Measurements from ENCODE around the gene SPTBN1. TPM values are rescaled to one million over a fixed set of nuclear protein-coding genes. Genes with fewer than 3 reads are reported as not detected.

The SPTBN1 gene
- total and polyA plus RNA-seq, 2 of the 4 experiments (the other 2 are of a cell fraction): 49.1 to 241 TPM

DNA sequence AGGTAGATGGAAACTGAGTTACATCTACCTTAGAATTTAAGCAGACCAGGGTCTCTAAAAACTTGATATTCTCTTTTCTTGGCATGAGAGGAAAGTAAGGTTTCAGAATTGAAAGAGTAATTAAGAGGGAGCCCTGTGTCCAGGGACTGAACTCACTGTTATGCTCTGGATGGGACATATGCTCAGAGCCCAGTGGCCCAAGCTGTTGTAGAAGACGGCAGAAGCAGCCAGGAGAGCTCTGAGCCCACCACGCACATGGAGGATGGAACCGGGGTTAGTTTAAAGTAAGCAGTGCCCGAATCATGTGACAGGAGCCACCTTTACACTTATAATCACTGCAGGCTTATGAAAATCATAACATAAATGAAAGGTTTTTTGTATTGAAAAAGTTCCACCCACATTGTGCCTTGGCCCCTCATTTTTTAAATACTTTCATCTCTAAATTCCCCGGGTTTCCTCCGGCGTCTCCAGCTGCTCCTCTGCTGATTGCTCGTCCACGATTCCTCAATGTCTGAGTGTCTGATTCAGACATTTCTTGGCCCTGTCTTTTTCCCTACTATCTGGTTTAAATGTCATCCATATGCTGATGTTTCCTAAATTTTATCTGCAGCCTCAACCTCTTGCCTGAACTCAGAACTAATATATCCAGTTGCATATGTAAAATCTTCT is 36.1 kb upstream of the SPTBN1 start:
- no peaks in the 10 kb centered on the region for H3K9me3 ChIP-seq (ENCODE audit: control insufficient read depth, insufficient read depth, low read length)
- DNase-seq: no peak
- H3K9me1 ChIP-seq (ENCODE audit: insufficient read depth, low read length): peaks cover 5% of the 10 kb centered on the region; the same call in 1 of the 2 replicates
- H2BK15ac ChIP-seq (ENCODE audit: low read depth, low read length): no peak overlapping the region
- no peak overlapping the region for H2BK5ac ChIP-seq (ENCODE audit: low read depth, low read length, poor library complexity, severe bottlenecking)
- no peaks in the 10 kb centered on the region for H3K79me1 ChIP-seq (ENCODE audit: low read depth in 1 of 2, low read length in 2 of 2)
- no peak overlapping the region for H2AK5ac ChIP-seq (ENCODE audit: low read depth, low read length)
- H4K91ac ChIP-seq (ENCODE audit: insufficient read depth, low read depth, low read length): no peak overlapping the region
- POLR2A ChIA-PET (ENCODE audit: unreplicated experiment): no interaction called here
- no peak overlapping the region for H2AK9ac ChIP-seq (replicated peaks; ENCODE audit: low read depth, low read length, poor library complexity)
- H3K4me2 ChIP-seq (ENCODE audit: low read depth, low read length): no peak overlapping the region; the same call in 1 of the 2 replicates
- no peak overlapping the region for H3K18ac ChIP-seq (ENCODE audit: low read depth, low read length)
- peak overlapping the region; percentile 77 for H2AFZ ChIP-seq (replicated peaks; ENCODE audit: low read length, poor library complexity)
- no peak overlapping the region for H2BK120ac ChIP-seq (ENCODE audit: low read depth, low read length)
- BruUV-seq (replicated peaks): no TSS peak
- H3K23ac ChIP-seq (ENCODE audit: low read depth, low read length): no peak overlapping the region
- no peaks in the 10 kb centered on the region for H4K20me1 ChIP-seq (ENCODE audit: insufficient read depth, low read length)
- peak overlapping the region in 1 of 2 experiments; percentile 49; a peak in 1 of 4 replicates for H4K8ac ChIP-seq (ENCODE audit: low read depth in 2 of 2, low read length in 2 of 2)
- H3K4me3 ChIP-seq (ENCODE audit: insufficient read depth, low read depth, low read length): no peak overlapping the region
- peak; percentile 35; the same call in 1 of the 2 replicates for ATAC-seq (ENCODE audit: low read depth)
- CTCF ChIA-PET: no interaction called here
- H2BK20ac ChIP-seq (ENCODE audit: low read depth, low read length): no peak overlapping the region
- H3K4me1 ChIP-seq (ENCODE audit: control insufficient read depth, insufficient read depth, low read length): no peaks in the 10 kb centered on the region
- no peak overlapping the region for H3K56ac ChIP-seq (ENCODE audit: extremely low read depth, insufficient read depth, low read length)
- H3K27me3 ChIP-seq (ENCODE audit: control insufficient read depth, insufficient read depth, low read length): peaks cover 4% of the 10 kb centered on the region; the same call in 1 of the 2 replicates
- in situ Hi-C loops (cut with MboI; ENCODE audit: low sequenced_read_pairs) (no loop called here), dilution Hi-C loops (cut with HindIII; ENCODE audit: low sequenced_read_pairs, unreplicated experiment) (no loop called here), intact Hi-C loops (cut with micrococcal nuclease) (loop anchor here (5.0 kb wide), 1 partner anchor 68 kb away; no protein-coding TSS in a partner anchor)
- H3K9ac ChIP-seq (ENCODE audit: low read depth, low read length): no peak overlapping the region
- H3K27ac ChIP-seq (ENCODE audit: insufficient read depth, low read length): no peak overlapping the region
- no peaks in the 10 kb centered on the region for H3K36me3 ChIP-seq (ENCODE audit: control insufficient read depth, insufficient read depth, low read length)
- no peak overlapping the region for H4K5ac ChIP-seq (ENCODE audit: low read depth, low read length)
- 10% methylated on average over 2 of the region's 9 CpGs; no CpG with 5 or more reads in 1 of the 2 experiments for WGBS, 2 experiments (ENCODE audit: extremely low coverage in 2 of 2, insufficient read length in 1 of 2)
- H3K4ac ChIP-seq (ENCODE audit: low read depth, low read length): no peak overlapping the region
- TF ChIP-seq, protein P1, sequence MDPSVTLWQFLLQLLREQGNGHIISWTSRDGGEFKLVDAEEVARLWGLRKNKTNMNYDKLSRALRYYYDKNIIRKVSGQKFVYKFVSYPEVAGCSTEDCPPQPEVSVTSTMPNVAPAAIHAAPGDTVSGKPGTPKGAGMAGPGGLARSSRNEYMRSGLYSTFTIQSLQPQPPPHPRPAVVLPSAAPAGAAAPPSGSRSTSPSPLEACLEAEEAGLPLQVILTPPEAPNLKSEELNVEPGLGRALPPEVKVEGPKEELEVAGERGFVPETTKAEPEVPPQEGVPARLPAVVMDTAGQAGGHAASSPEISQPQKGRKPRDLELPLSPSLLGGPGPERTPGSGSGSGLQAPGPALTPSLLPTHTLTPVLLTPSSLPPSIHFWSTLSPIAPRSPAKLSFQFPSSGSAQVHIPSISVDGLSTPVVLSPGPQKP (IDR thresholded peaks at IDR 0.05; ENCODE audit: borderline replicate concordance, low read depth, low read length): no peak
- TF ChIP-seq RAD21 (IDR thresholded peaks at IDR 0.05; ENCODE audit: low read length) (no peak), RFX5 (IDR thresholded peaks at IDR 0.05; ENCODE audit: low read depth, low read length) (no peak), FOS (IDR thresholded peaks at IDR 0.05; ENCODE audit: low read depth, low read length) (no peak), USF2 (IDR thresholded peaks at IDR 0.05; ENCODE audit: low read depth, low read length) (no peak), POLR2A (IDR thresholded peaks at IDR 0.05; ENCODE audit: low read depth, low read length) (no peak), CHD1 (IDR thresholded peaks at IDR 0.05; ENCODE audit: low read depth, low read length) (no peak), MAZ (IDR thresholded peaks at IDR 0.05; ENCODE audit: borderline replicate concordance, low read depth, low read length) (no peak), MXI1 (IDR thresholded peaks at IDR 0.05; ENCODE audit: borderline replicate concordance, low read depth, low read length) (no peak), SMC3 (IDR thresholded peaks at IDR 0.05; ENCODE audit: low read depth, low read length) (no peak), BHLHE40 (IDR thresholded peaks at IDR 0.05; ENCODE audit: low read depth, low read length) (no peak), RCOR1 (IDR thresholded peaks at IDR 0.05; ENCODE audit: insufficient replicate concordance, low read length) (no peak), CEBPB (IDR thresholded peaks at IDR 0.05; ENCODE audit: low read depth, low read length) (no peak), MAFK (IDR thresholded peaks at IDR 0.05; ENCODE audit: low read depth, low read length) (no peak), NFE2L2 (IDR thresholded peaks at IDR 0.05; ENCODE audit: low read depth, low read length) (no peak), CTCF (conservative IDR thresholded peaks at IDR 0.05; ENCODE audit: low read depth, low read length) (no peak)
- H3K14ac ChIP-seq (replicated peaks; ENCODE audit: low read depth, low read length): no peak overlapping the region

All from IMR-90 (cell line).